GM19397 (cell line): ENCODE measurements around the gene E2F3.

ENCODE experiments used
- ATAC-seq: cut with Tn5 transposase; IDR thresholded peaks from one replicate; pipeline ENCODE4 v1.9.1; 2021; ENCODE audit warnings: mild to moderate bottlenecking, moderate library complexity; ENCODE audit not compliant: unreplicated experiment

Gene E2F3

GRCh38 chr6:20401205-20402091 lies at the start of gene E2F3:
TSS of gene E2F3 (plus strand) at chr6:20401879. CDS start at chr6:20402233, 354 bp downstream.
- ATAC-seq = peak; percentile 77

- ATAC-seq = no peak
Measured at GRCh38 chr6:20352346-20352745, 49.3 kb upstream of the E2F3 start.

- ATAC-seq = no peak
Measured at GRCh38 chr6:20353134-20353533, 48.5 kb upstream of the E2F3 start.

- ATAC-seq = no peak
Measured at GRCh38 chr6:20354366-20354765, 47.3 kb upstream of the E2F3 start.

- ATAC-seq = no peak
Measured at GRCh38 chr6:20360471-20361119, 41.1 kb upstream of the E2F3 start.

DNA sequence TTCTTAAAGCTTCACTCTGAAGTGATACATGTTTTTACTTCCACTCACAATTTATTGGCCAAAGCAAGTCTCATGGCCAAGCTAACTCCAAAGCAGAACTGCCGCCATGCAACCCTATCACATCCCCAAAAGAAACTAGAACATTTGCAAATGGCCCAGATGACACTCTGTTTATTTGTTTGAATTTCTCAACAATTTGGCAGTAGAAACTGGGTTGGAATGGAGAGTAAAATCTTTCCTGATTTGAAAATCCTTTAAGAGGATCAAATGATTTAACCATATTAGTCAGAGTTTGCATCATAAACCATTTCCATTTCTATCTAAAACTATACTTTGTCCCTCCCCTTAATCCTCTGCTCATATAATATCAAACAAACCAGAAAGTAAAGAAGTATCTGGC lies 39.1 kb upstream of the E2F3 start:
- no peak for ATAC-seq

DNA sequence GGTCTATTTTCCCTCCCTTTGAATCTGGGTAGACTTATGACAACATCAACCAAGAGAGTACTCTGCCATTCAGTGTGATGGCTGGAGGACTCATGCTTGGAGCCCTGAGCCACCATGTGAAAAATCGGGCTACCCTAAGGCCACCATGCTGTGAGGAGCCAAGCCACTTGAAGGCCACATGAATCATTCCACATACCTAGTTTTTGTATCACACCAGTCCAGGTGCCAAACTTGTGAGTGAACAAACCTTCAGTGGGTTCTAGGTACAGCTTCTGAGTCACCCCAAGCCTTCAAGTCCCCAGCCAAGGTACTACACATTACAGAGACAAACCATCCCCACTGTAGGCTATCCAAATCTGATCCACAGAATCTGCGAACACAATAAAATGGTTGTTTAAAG lies 37.4 kb upstream of the E2F3 start:
- no peak for ATAC-seq

GRCh38 chr6:20365456-20365855 lies 36.2 kb upstream of the E2F3 start:
- ATAC-seq = peak; percentile 71

- ATAC-seq = no peak
Measured at GRCh38 chr6:20366082-20366830, 35.4 kb upstream of the E2F3 start.

DNA sequence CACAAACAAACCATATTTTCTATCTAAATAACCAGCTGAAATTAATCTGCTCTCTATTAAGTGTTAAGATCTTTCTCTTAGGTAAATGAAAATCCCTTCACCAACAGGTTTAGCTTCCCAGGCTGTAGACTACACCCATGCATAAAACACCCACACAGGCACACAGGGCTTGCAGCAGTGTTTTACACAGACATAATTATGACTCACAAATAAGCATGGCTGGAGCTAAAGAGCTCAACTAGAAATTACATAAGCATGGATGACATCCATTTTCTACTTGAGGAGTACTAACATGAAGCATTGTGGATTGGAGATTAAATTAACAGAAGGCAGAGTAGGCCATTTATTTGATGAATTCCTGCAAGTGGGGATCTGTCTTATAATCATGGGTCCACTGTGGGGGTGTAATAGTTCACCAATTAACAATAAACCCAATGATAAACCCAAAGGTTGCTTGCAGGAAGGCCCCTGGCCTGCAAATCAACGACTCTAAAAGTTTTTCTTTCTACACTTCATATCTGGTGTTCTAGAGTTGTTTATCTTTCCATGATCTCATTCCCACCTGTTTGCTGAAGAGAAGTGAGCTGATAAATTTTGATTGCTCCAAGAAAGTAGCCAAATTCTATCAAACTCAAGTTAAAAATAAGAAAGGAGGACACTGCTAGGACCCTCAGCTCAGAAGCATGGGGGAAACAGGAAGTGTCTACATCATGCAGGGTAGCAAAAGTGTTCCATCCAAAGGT lies 33.8 kb upstream of the E2F3 start:
- no peak for ATAC-seq

DNA sequence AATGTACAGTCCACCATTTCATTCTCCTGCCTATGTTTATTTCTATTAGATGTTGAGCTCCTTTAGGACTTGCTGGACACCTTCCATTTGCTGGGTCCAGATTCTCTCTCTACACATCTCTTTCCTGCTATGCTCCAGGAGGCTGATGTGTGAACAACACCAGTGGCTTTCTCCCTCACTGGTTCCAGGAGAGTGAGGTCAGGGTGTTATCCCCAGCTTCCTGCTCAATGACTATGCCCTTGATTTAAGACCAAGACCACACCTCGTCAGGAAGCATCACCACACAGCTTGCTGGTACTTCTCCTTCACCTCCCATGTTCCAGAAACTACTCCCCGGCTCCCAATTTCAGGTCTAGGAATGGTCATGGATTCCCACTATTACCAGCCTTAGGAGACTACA lies 31.3 kb upstream of the E2F3 start:
- no peak for ATAC-seq

GRCh38 chr6:20370801-20371200 lies 30.9 kb upstream of the E2F3 start:
- no peak for ATAC-seq

DNA sequence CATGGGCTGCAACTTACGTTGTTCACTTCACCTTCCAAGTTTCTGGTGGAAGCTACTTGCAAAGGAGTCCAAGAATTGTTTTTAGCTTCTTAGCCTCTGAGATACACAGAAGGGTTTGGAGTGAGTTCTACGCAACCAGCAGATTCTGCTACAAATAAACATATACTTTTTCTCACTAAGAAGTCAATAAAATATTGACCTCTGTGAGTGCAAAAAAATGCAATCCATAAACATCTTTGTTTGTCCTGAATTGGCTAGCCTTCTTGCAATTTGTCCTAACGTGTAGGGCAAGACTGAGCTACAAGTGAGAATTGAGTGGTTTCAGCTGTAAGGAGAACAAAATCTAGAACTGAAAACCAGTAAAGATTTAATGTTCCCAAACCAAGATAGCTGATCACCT lies 26.2 kb upstream of the E2F3 start:
- ATAC-seq = no peak

GRCh38 chr6:20377623-20378265 lies 23.9 kb upstream of the E2F3 start:
- peak; percentile 52 for ATAC-seq

- ATAC-seq = no peak
Measured at GRCh38 chr6:20379231-20379630, 22.4 kb upstream of the E2F3 start.

DNA sequence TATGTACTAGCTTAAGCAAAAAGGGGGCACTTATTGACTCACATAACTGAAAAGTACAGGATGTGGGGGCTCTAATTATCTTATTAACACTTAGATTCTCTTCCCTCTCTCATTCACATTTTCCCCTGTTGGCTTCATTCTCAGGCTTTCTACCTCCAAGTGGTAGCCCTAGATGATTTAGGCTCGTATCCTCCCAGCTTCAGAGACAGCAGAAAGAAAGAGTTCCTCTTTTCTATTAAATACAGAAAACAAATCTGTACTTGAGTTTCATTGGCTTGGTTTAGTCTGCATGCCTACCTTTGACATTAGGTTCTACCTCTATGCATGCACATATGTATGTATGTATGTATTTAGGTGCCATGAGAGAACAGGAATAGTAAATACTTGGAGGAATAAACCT lies 15.5 kb upstream of the E2F3 start:
- ATAC-seq = no peak

GRCh38 chr6:20389066-20389465 lies 12.6 kb upstream of the E2F3 start:
- no peak for ATAC-seq

- ATAC-seq = no peak
Measured at GRCh38 chr6:20393297-20393696, 8.4 kb upstream of the E2F3 start.

GRCh38 chr6:20399518-20399917 lies 2.2 kb upstream of the E2F3 start:
- ATAC-seq = no peak

GRCh38 chr6:20400456-20401204 lies 1.0 kb upstream of the E2F3 start:
- no peak for ATAC-seq
